ENCODE results near the gene CCDC12. TPM values are rescaled to one million over a fixed set of nuclear protein-coding genes. Genes with fewer than 3 reads are reported as not detected.
A peak's percentile ranks its signal among the peaks of the same experiment; 100 is the strongest.

The CCDC12 gene
- total and polyA plus RNA-seq, 2 of the 13 experiments (the other 11 are each of a cell fraction or from before 2014, with no cell fraction given), result 30.1 to 49.5 TPM

GRCh38 chr3:46970391-46971091 lies 6.0 kb downstream of the CCDC12 start (continued):
- no peak for TF ChIP-seq PLRG1 (conservative IDR thresholded peaks at IDR 0.05)
- TF ChIP-seq ZNF784 (CRISPR knock-in tag; IDR thresholded peaks at IDR 0.05; ENCODE audit: borderline replicate concordance), result no peak
- TF ChIP-seq RBFOX2 (IDR thresholded peaks at IDR 0.05; ENCODE audit: low read depth, low read length), result 0 out of 2 replicates have a peak, but pooled peaks have one; percentile 35
- TF ChIP-seq HES4 (CRISPR knock-in tag; IDR thresholded peaks at IDR 0.05; ENCODE audit: borderline replicate concordance), result no peak
- TF ChIP-seq E2F1 (CRISPR knock-in tag; IDR thresholded peaks at IDR 0.05), result no peak
- TF ChIP-seq KDM1A (CRISPR knock-in tag; IDR thresholded peaks at IDR 0.05), result no peak; the same call in 1 of the 2 replicates
- no peak for TF ChIP-seq MED8 (CRISPR knock-in tag; IDR thresholded peaks at IDR 0.05; ENCODE audit: insufficient replicate concordance)
- peak; percentile 85 for TF ChIP-seq FOXA3 (CRISPR knock-in tag; IDR thresholded peaks at IDR 0.05)
- peak; percentile 63; the same call in 1 of the 2 replicates for TF ChIP-seq HBP1 (CRISPR knock-in tag; IDR thresholded peaks at IDR 0.05; ENCODE audit: low read depth)
- peak; percentile 32; the same call in 1 of the 2 replicates for TF ChIP-seq POGZ (CRISPR knock-in tag; IDR thresholded peaks at IDR 0.05)
- TF ChIP-seq ZNF616 (CRISPR knock-in tag; IDR thresholded peaks at IDR 0.05; ENCODE audit: low read depth), result no peak
- TF ChIP-seq ZFP37 (CRISPR knock-in tag; IDR thresholded peaks at IDR 0.05; ENCODE audit: borderline replicate concordance), result peak; percentile 64; the same call in 1 of the 2 replicates
- no peak for TF ChIP-seq HNRNPUL1 (IDR thresholded peaks at IDR 0.05; ENCODE audit: low read depth, low read length)
- TF ChIP-seq ZNF143 (CRISPR knock-in tag; IDR thresholded peaks at IDR 0.05), result peak; percentile 45; the same call in 1 of the 2 replicates
- no peak for TF ChIP-seq ZFP41 (CRISPR knock-in tag; IDR thresholded peaks at IDR 0.05; ENCODE audit: borderline replicate concordance)
- TF ChIP-seq DDIT3 (CRISPR knock-in tag; IDR thresholded peaks at IDR 0.05), result no peak
- no peak for TF ChIP-seq PTBP1 (IDR thresholded peaks at IDR 0.05; ENCODE audit: low read depth, low read length, poor library complexity, severe bottlenecking)
- peak; percentile 66 for TF ChIP-seq ZBTB43 (CRISPR knock-in tag; conservative IDR thresholded peaks at IDR 0.05)
- TF ChIP-seq ESRRA (CRISPR knock-in tag; IDR thresholded peaks at IDR 0.05; ENCODE audit: low read depth), result peak; percentile 79; the same call in 1 of the 2 replicates
- TF ChIP-seq TIGD3 (CRISPR knock-in tag; IDR thresholded peaks at IDR 0.05; ENCODE audit: borderline replicate concordance), result no peak
